IMR-90 (cell line): ENCODE data around the gene NME2. TPM values are rescaled to one million over a fixed set of nuclear protein-coding genes. Genes with fewer than 3 reads are reported as not detected.
A peak's percentile ranks its signal among the peaks of the same experiment; 100 is the strongest.

Experiments
- ATAC-seq: fragments of 200-7000 bp; cut with Tn5 transposase; 2 replicates; pipeline ENCODE4 v1.9.1; 2020; ENCODE audit warnings: low read depth, mild to moderate bottlenecking, moderate library complexity
- BruUV-seq: library from RNA; stranded (reverse); fragments of 400-500 nt; replicated peaks from 2 replicates; lab custom pipeline; 2021; lab: Mats Ljungman, UMichigan
- CTCF ChIA-PET: fragments of 300-600 bp; formaldehyde crosslinking; extraction: SDS; loops from one replicate; lab custom pipeline; 2021; ENCODE audit warnings: antibody characterized with exemption; lab: Yijun Ruan, JAX
- POLR2A ChIA-PET: fragments of 300-600 bp; sonication (Branson Sonifier 250); formaldehyde crosslinking; loops from one replicate; lab custom pipeline; 2022; ENCODE audit warnings: antibody characterized with exemption; ENCODE audit not compliant: unreplicated experiment; lab: Charles Lee
- DNase-seq: peaks from one replicate; pipeline ENCODE4 v3.0.0; 2013
- H2AFZ ChIP-seq: replicated peaks from 2 replicates; pipeline ENCODE3; 2013; ENCODE audit warnings: low read length, mild to moderate bottlenecking; ENCODE audit not compliant: poor library complexity
- H2AK5ac ChIP-seq: 2 replicates; pipeline ENCODE4 v1.6.1; 2013; ENCODE audit warnings: low read depth, low read length, inconsistent platforms
- H2AK9ac ChIP-seq: replicated peaks from 2 replicates; pipeline ENCODE3; 2013; ENCODE audit warnings: mild to moderate bottlenecking, low read depth, low read length, moderate library complexity; ENCODE audit not compliant: poor library complexity
- H2BK120ac ChIP-seq: 2 replicates; pipeline ENCODE4 v1.6.1; 2013; ENCODE audit warnings: low read depth, low read length, inconsistent platforms
- H2BK15ac ChIP-seq: 3 replicates; pipeline ENCODE4 v1.6.1; 2013; ENCODE audit warnings: low read depth, low read length, inconsistent platforms
- H2BK20ac ChIP-seq: 2 replicates; pipeline ENCODE4 v1.6.1; 2013; ENCODE audit warnings: low read depth, mild to moderate bottlenecking, inconsistent platforms, low read length, moderate library complexity
- H2BK5ac ChIP-seq: 2 replicates; pipeline ENCODE4 v1.6.1; 2013; ENCODE audit warnings: mild to moderate bottlenecking, low read depth, low read length, inconsistent platforms; ENCODE audit not compliant: poor library complexity, severe bottlenecking
- H3K14ac ChIP-seq: replicated peaks from 2 replicates; pipeline ENCODE4 v1.6.1; 2013; ENCODE audit warnings: low read depth, low read length, inconsistent platforms
- H3K18ac ChIP-seq: 2 replicates; pipeline ENCODE4 v1.6.1; 2013; ENCODE audit warnings: low read depth, low read length, control low read depth
- H3K23ac ChIP-seq: 2 replicates; pipeline ENCODE4 v1.6.1; 2013; ENCODE audit warnings: low read depth, low read length, inconsistent platforms
- H3K27ac ChIP-seq: 2 replicates; pipeline ENCODE4 v1.5.1; 2013; ENCODE audit warnings: mild to moderate bottlenecking, control low read depth, low read length; ENCODE audit not compliant: insufficient read depth
- H3K27me3 ChIP-seq: 2 replicates; pipeline ENCODE4 v1.6.1; 2013; ENCODE audit warnings: low read length; ENCODE audit not compliant: control insufficient read depth, insufficient read depth
- H3K36me3 ChIP-seq: 2 replicates; pipeline ENCODE4 v1.6.1; 2013; ENCODE audit warnings: low read length, mixed read lengths; ENCODE audit not compliant: control insufficient read depth, insufficient read depth
- H3K4ac ChIP-seq: 2 replicates; pipeline ENCODE4 v1.6.1; 2013; ENCODE audit warnings: low read depth, low read length, inconsistent platforms
- H3K4me1 ChIP-seq: 2 replicates; pipeline ENCODE4 v1.6.1; 2013; ENCODE audit warnings: low read length, mixed read lengths; ENCODE audit not compliant: control insufficient read depth, insufficient read depth
- H3K4me2 ChIP-seq: 2 replicates; pipeline ENCODE4 v1.6.1; 2013; ENCODE audit warnings: low read depth, mild to moderate bottlenecking, control low read depth, low read length, moderate library complexity
- H3K4me3 ChIP-seq: 2 replicates; pipeline ENCODE4 v1.5.1; 2013; ENCODE audit warnings: low read depth, mild to moderate bottlenecking, control low read depth, low read length, moderate library complexity; ENCODE audit not compliant: insufficient read depth
- H3K56ac ChIP-seq: 2 replicates; pipeline ENCODE4 v1.6.1; 2013; ENCODE audit warnings: low read length, inconsistent platforms; ENCODE audit not compliant: insufficient read depth; ENCODE audit errors: extremely low read depth
- H3K79me1 ChIP-seq, 2 experiments: 2 replicates each; pipeline ENCODE4 v1.6.1; 2013; ENCODE audit warnings: low read length in 2 of 2, inconsistent platforms in 1 of 2, low read depth in 1 of 2
- H3K9ac ChIP-seq: 2 replicates; pipeline ENCODE4 v1.6.1; 2013; ENCODE audit warnings: low read depth, low read length, control low read depth
- H3K9me1 ChIP-seq: 2 replicates; pipeline ENCODE4 v1.6.1; 2013; ENCODE audit warnings: low read length, inconsistent platforms; ENCODE audit not compliant: insufficient read depth
- H3K9me3 ChIP-seq: 2 replicates; pipeline ENCODE4 v1.6.1; 2013; ENCODE audit warnings: low read length; ENCODE audit not compliant: control insufficient read depth, insufficient read depth
- H4K20me1 ChIP-seq: 2 replicates; pipeline ENCODE4 v1.6.1; 2013; ENCODE audit warnings: low read length, inconsistent platforms; ENCODE audit not compliant: insufficient read depth
- H4K5ac ChIP-seq: 2 replicates; pipeline ENCODE4 v1.6.1; 2013; ENCODE audit warnings: mild to moderate bottlenecking, low read depth, low read length, control low read depth
- H4K8ac ChIP-seq, 2 experiments: 2 replicates each; pipeline ENCODE4 v1.6.1; 2013; ENCODE audit warnings: low read depth in 2 of 2, low read length in 2 of 2, control low read depth in 1 of 2, inconsistent platforms in 1 of 2
- H4K91ac ChIP-seq: 2 replicates; pipeline ENCODE4 v1.6.1; 2013; ENCODE audit warnings: low read depth, low read length, inconsistent platforms; ENCODE audit not compliant: insufficient read depth
- CEBPB ChIP-seq: IDR thresholded peaks from 2 replicates; pipeline ENCODE4 v1.6.1; 2012; ENCODE audit warnings: low read depth, low read length, improper control_type of control experiment
- CHD1 ChIP-seq: IDR thresholded peaks from 2 replicates; pipeline ENCODE4 v1.6.1; 2012; ENCODE audit warnings: low read depth, low read length, improper control_type of control experiment
- WGBS, 2 experiments: methylation state at CpG; one replicate each; pipeline versions ENCODE4 v1.1.5 to v1.1.7; 2013; ENCODE audit warnings: missing lambda C conversion rate in 2 of 2; ENCODE audit not compliant: insufficient read length in 1 of 2; ENCODE audit errors: extremely low coverage in 2 of 2; 5-methylcytosine and 5-hydroxymethylcytosine counted together
- dilution Hi-C: fragments of 300-500 bp; cut with HindIII; formaldehyde crosslinking; loops from one replicate; pipeline ENCODE4 v1.14.3; 2018; ENCODE audit warnings: low sequenced_read_pairs; ENCODE audit not compliant: unreplicated experiment
- in situ Hi-C: fragments of 300-500 bp; cut with MboI; formaldehyde crosslinking; loops from 3 replicates; pipeline ENCODE4 v1.14.3; 2019; ENCODE audit warnings: low sequenced_read_pairs, inconsistent platforms, mixed read lengths
- intact Hi-C: fragments of 100-400 bp; cut with micrococcal nuclease; formaldehyde crosslinking; loops from 2 replicates; pipeline ENCODE4 v1.10.0; 2022
- polyA plus RNA-seq, 3 experiments: library from polyadenylated mRNA; depleted of rRNA; stranded (reverse); fragments of >200 nt; gene quantifications; 2 replicates each; pipeline ENCODE4 v1.2.3, GENCODE V29; 2012; ENCODE audit warnings: low replicate concordance in 1 of 3
- total RNA-seq: library from RNA; depleted of rRNA; stranded (reverse); fragments of >200 nt; gene quantifications from 2 replicates; pipeline ENCODE4 v1.2.3, GENCODE V29; 2012; rRNA removed

Gene NME2
- total and polyA plus RNA-seq, 2 of the 4 experiments (the other 2 are of a cell fraction): 824 to 912 TPM

DNA sequence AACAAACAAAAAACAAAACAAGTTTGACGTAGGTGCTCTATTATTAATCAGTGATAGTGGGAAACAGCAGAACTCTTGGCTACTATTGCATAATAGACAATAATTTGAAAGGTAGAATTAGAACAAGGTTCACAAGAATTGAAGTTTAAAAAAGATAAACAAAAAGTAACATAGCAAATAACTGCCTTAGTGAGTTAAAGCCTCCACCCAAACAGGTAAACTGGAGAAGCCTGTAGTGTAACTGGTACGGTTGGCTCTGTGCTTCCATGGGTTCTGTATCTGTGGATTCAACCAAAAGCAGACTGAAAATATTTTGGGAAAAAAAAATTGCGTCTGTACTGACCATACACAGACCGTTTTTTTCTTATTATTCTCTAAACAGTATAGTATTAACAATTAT lies 55.1 kb downstream of the NME2 start:
- no peak overlapping the region for H2AK5ac ChIP-seq
- no peak overlapping the region for H4K8ac ChIP-seq
- no peaks in the 10 kb centered on the region for H3K4me1 ChIP-seq
- intact Hi-C loops: no loop called here
- no peaks in the 10 kb centered on the region for H3K9me3 ChIP-seq
- no peak overlapping the region for H3K4me2 ChIP-seq
- H2BK120ac ChIP-seq: no peak overlapping the region
- in situ Hi-C loops: no loop called here
- no peak overlapping the region for H3K9ac ChIP-seq
- H4K5ac ChIP-seq: no peak overlapping the region
- H3K9me1 ChIP-seq: no peaks in the 10 kb centered on the region
- H2BK20ac ChIP-seq: no peak overlapping the region
- TF ChIP-seq CHD1 (no peak), CEBPB (peak; percentile 51)
- H2AK9ac ChIP-seq: no peak overlapping the region
- H3K27me3 ChIP-seq: no peaks in the 10 kb centered on the region
- H4K20me1 ChIP-seq: no peaks in the 10 kb centered on the region
- H3K23ac ChIP-seq: no peak overlapping the region
- no peak overlapping the region for H3K4me3 ChIP-seq
- H2BK5ac ChIP-seq: no peak overlapping the region
- peaks cover 4 to 20% of the 10 kb centered on the region in 2 experiments for H3K79me1 ChIP-seq
- H3K36me3 ChIP-seq: peaks cover 25% of the 10 kb centered on the region
- BruUV-seq: no TSS peak
- no peak overlapping the region for H4K91ac ChIP-seq
- no peak overlapping the region for H3K56ac ChIP-seq
- DNase-seq (no peak), ATAC-seq (no peak)
- H3K18ac ChIP-seq: no peak overlapping the region
- H3K27ac ChIP-seq: no peak overlapping the region
- ChIA-PET CTCF (no interaction called here), POLR2A (no interaction called here)
- H3K4ac ChIP-seq: no peak overlapping the region
- dilution Hi-C loops: no loop called here
- no peak overlapping the region for H3K14ac ChIP-seq
- H2AFZ ChIP-seq: no peak overlapping the region
- no peak overlapping the region for H2BK15ac ChIP-seq
- WGBS, 2 experiments: no CpG with 5 or more reads among the region's 4 CpGs

Other genes with a start within 250 kb of the NME2 start
- 75.5 and 93.9 TPM in 2 replicates for gene SPAG9, start 45.5 kb upstream of the NME2 start, total RNA-seq
- 20.6 and 26.7 TPM in 2 replicates for gene SPAG9, start 45.5 kb upstream of the NME2 start, polyA plus RNA-seq (2012; rRNA removed)
- 261 and 312 TPM in 2 replicates for gene NME1, start 12.9 kb upstream of the NME2 start, total RNA-seq
- gene NME1, start 12.9 kb upstream of the NME2 start, polyA plus RNA-seq (2012; rRNA removed): 311 and 365 TPM in 2 replicates
- gene MBTD1, start 93.6 kb downstream of the NME2 start, total RNA-seq: 5.6 and 6.9 TPM in 2 replicates
- 2.5 and 3.2 TPM in 2 replicates for gene MBTD1, start 93.6 kb downstream of the NME2 start, polyA plus RNA-seq (2012; rRNA removed)
- gene UTP18, start 94.1 kb downstream of the NME2 start, total RNA-seq: 22.4 and 43.9 TPM in 2 replicates
- 15.5 and 17.7 TPM in 2 replicates for gene UTP18, start 94.1 kb downstream of the NME2 start, polyA plus RNA-seq (2012; rRNA removed)